ENCODE data around the gene RETN. TPM values are rescaled to one million over a fixed set of nuclear protein-coding genes. Genes with fewer than 3 reads are reported as not detected.

Gene RETN
- total and polyA plus RNA-seq, 5 donors from 2014 or later = not detected

DNA sequence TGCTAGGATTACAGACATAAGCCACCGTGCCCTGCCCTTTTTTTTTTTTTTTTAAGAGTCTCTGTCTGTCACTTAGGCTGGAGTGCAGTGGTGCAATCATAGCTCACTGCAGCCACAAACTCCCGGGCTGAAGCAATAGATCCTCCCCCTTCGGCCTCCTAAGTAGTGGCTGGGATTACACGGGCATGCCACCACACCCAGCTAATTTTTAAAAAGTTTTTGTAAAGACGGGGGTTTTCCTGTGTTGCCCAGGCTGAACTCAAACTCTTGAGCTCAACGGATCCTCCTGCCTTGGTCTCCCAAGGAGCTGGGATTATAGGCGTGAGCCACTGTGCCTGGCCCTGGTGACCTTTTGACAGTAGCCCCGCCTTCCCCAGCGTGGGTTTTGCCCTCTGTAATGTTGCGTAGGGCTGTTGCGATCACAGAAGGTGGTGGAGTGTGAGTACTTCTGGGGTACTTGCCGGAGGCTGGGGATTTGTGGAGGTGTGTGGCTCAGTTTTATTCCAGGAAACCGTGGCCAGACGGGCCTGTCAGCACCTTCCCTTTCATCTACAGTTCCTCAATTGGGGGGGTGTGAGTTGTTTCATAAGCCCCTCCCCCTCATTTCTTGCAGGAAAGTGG is 11.6 kb upstream of the RETN start:
- ATAC-seq (ENCODE audit: low read depth in 2 of 2) (peak in 1 of 2 donors; percentile 11), DNase-seq (peak in 1 of 3 donors; percentile 61)
- Mint-ChIP-seq H3K4me1 (peaks cover 7 to 28% (median 19%) of the 10 kb centered on the region in 4 donors), H3K27ac (peak overlapping the region; percentile 20 to 91 (median 20)), H3K9me3 (no peaks in the 10 kb centered on the region), H3K4me3 (peak overlapping the region in 3 of 4 donors; percentile 33 to 79 (median 56)), H3K27me3 (peaks cover 2% of the 10 kb centered on the region), H3K36me3 (no peaks in the 10 kb centered on the region)
- Histone ChIP-seq H3K9me3 (ENCODE audit: control insufficient read depth in 2 of 2, low read length in 2 of 2) (no peaks in the 10 kb centered on the region), H3K27ac (ENCODE audit: insufficient read depth, low read length, poor library complexity, severe bottlenecking) (no peak overlapping the region), H3K4me3 (ENCODE audit: low read depth, low read length) (no peak overlapping the region), H3K4me1 (ENCODE audit: control insufficient read depth, insufficient read depth, low read length, poor library complexity, severe bottlenecking) (peaks cover 16% of the 10 kb centered on the region), H3K27me3 (ENCODE audit: control insufficient read depth, insufficient read depth, low read length) (no peaks in the 10 kb centered on the region), H3K36me3 (ENCODE audit: control insufficient read depth, insufficient read depth, low read length) (no peaks in the 10 kb centered on the region)

DNA sequence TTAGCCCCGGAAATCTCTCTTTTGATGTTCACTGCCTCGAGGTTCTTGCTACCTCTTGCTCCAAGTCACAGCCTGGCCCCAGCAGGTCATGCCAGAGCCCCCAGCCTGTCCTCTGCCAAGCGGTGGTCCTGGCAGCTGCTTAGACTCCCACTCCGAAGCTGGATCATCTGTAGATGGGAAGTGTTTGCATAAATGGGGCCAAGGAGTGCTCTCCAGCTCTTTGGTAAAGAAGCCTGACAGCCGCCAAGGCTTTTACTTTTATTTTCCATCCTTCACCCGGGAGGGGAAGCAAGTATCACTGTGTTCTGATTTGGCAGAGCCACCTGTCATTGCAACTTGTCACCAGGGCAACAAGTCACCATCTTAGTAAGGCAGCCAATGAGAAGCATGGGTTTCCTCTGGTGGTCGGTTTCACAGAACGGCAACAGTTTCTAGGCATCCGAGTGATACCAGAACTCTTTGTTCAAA is 10.6 kb upstream of the RETN start:
- H3K36me3 ChIP-seq (ENCODE audit: control insufficient read depth, insufficient read depth, low read length) = no peaks in the 10 kb centered on the region
- DNase-seq (peak; percentile 20 to 92 (median 63)), ATAC-seq (ENCODE audit: low read depth in 2 of 2) (peak; percentile 89 to 92)
- peaks cover 14% of the 10 kb centered on the region for H3K4me1 ChIP-seq (ENCODE audit: control insufficient read depth, insufficient read depth, low read length, poor library complexity, severe bottlenecking)
- Mint-ChIP-seq H3K9me3 (no peaks in the 10 kb centered on the region), H3K4me3 (peak overlapping the region; percentile 36 to 79 (median 78)), H3K27ac (peak overlapping the region; percentile 34 to 91 (median 53)), H3K4me1 (peaks cover 6 to 22% (median 14%) of the 10 kb centered on the region in 4 donors), H3K36me3 (no peaks in the 10 kb centered on the region), H3K27me3 (peaks cover 6% of the 10 kb centered on the region)
- H3K4me3 ChIP-seq (ENCODE audit: low read depth, low read length) = peak overlapping the region; percentile 52
- H3K27ac ChIP-seq (ENCODE audit: insufficient read depth, low read length, poor library complexity, severe bottlenecking) = peak overlapping the region; percentile 67
- H3K9me3 ChIP-seq (ENCODE audit: control insufficient read depth in 2 of 2, low read length in 2 of 2) = no peaks in the 10 kb centered on the region
- H3K27me3 ChIP-seq (ENCODE audit: control insufficient read depth, insufficient read depth, low read length) = no peaks in the 10 kb centered on the region

DNA sequence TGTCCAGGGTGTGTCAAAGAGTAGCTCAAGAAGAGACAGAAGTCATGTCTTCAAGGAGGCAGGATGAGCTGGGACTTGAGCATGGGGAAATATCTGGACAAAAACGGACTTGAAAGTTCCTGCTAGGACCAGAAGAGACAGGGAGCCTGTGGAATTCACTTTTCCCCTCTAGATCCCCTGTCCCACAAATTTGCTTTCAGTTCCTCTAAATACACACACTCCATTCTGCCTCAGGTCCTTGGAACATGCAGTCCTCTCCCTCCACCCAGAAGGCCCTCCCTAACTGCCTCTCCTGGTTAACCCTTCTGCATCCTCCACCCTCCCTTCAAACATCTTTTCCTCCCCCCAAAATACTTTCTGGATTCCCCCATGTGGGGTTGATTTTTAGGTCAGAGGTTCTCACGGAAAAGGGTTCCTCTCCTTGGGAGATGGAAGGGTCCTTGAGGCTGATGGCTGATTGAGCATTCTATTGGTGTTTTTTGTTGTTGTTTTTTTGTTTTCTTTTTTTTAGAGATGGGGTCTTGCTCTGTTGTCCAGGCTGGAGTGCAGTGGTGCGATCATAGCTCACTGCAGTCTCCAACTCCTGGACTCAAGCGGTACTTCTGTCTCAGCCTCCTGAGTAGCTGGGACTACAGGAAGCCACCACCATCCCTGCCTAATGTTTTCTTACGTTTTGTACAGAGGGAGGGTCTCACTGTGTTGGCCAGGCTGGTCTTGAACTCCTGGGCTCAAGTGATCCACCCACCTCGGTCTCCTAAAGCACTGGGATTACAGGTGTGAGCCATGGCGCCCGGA is 6.9 kb upstream of the RETN start:
- DNase-seq = no peak
- no peaks in the 10 kb centered on the region for H3K36me3 ChIP-seq (ENCODE audit: control insufficient read depth, insufficient read depth, low read length)
- H3K4me1 ChIP-seq (ENCODE audit: control insufficient read depth, insufficient read depth, low read length, poor library complexity, severe bottlenecking) = peaks cover 14% of the 10 kb centered on the region
- no peaks in the 10 kb centered on the region for H3K27me3 ChIP-seq (ENCODE audit: control insufficient read depth, insufficient read depth, low read length)
- Mint-ChIP-seq H3K4me1 (peaks cover 6 to 21% (median 12%) of the 10 kb centered on the region in 4 donors), H3K4me3 (peak overlapping the region in 1 of 4 donors; percentile 38), H3K27me3 (peaks cover 22% of the 10 kb centered on the region), H3K27ac (peak overlapping the region in 1 of 3 donors; percentile 64), H3K9me3 (no peaks in the 10 kb centered on the region), H3K36me3 (no peaks in the 10 kb centered on the region)
- no peak overlapping the region for H3K4me3 ChIP-seq (ENCODE audit: low read depth, low read length)
- no peak for ATAC-seq (ENCODE audit: low read depth in 2 of 2)
- H3K27ac ChIP-seq (ENCODE audit: insufficient read depth, low read length, poor library complexity, severe bottlenecking) = no peak overlapping the region
- no peaks in the 10 kb centered on the region for H3K9me3 ChIP-seq (ENCODE audit: control insufficient read depth in 2 of 2, low read length in 2 of 2)

- Mint-ChIP-seq H3K27ac (no peak overlapping the region), H3K9me3 (no peaks in the 10 kb centered on the region), H3K36me3 (no peaks in the 10 kb centered on the region), H3K4me3 (peak overlapping the region in 1 of 4 donors; percentile 69), H3K27me3 (peaks cover 25% of the 10 kb centered on the region), H3K4me1 (peaks cover 6 to 14% (median 8%) of the 10 kb centered on the region in 4 donors)
- Histone ChIP-seq H3K4me1 (ENCODE audit: control insufficient read depth, insufficient read depth, low read length, poor library complexity, severe bottlenecking) (peaks cover 7% of the 10 kb centered on the region), H3K4me3 (ENCODE audit: low read depth, low read length) (no peak overlapping the region), H3K9me3 (ENCODE audit: control insufficient read depth in 2 of 2, low read length in 2 of 2) (no peaks in the 10 kb centered on the region), H3K36me3 (ENCODE audit: control insufficient read depth, insufficient read depth, low read length) (no peaks in the 10 kb centered on the region), H3K27ac (ENCODE audit: insufficient read depth, low read length, poor library complexity, severe bottlenecking) (no peak overlapping the region), H3K27me3 (ENCODE audit: control insufficient read depth, insufficient read depth, low read length) (no peaks in the 10 kb centered on the region)
- DNase-seq (no peak), ATAC-seq (ENCODE audit: low read depth in 2 of 2) (no peak)
Observed at GRCh38 chr19:7662657-7663056, 6.2 kb upstream of the RETN start.

DNA sequence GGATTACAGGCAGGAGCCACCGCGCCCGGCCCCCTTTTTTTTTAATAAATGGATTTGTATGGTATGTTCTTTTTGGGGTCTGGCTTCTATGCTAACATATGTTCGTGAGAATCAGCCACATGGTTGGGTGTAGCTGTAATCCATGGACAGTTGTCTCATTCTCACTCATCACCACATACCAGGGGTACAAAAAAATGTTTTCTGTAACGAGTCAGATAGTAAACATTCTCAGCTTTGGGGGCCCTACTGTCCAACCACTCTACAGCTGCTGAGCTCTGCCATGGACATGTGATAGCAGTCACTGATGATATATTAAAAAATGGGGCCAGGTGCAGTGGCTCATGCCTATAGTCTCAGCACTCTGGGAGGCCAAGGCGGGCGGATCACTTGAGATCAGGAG is 5.1 kb upstream of the RETN start:
- ATAC-seq (ENCODE audit: low read depth in 2 of 2) (no peak), DNase-seq (no peak)
- H3K4me3 Mint-ChIP-seq = no peak overlapping the region
- H3K9me3 Mint-ChIP-seq = no peaks in the 10 kb centered on the region
- Histone ChIP-seq H3K36me3 (ENCODE audit: control insufficient read depth, insufficient read depth, low read length) (no peaks in the 10 kb centered on the region), H3K27me3 (ENCODE audit: control insufficient read depth, insufficient read depth, low read length) (no peaks in the 10 kb centered on the region), H3K4me3 (ENCODE audit: low read depth, low read length) (no peak overlapping the region), H3K9me3 (ENCODE audit: control insufficient read depth in 2 of 2, low read length in 2 of 2) (no peaks in the 10 kb centered on the region), H3K27ac (ENCODE audit: insufficient read depth, low read length, poor library complexity, severe bottlenecking) (no peak overlapping the region), H3K4me1 (ENCODE audit: control insufficient read depth, insufficient read depth, low read length, poor library complexity, severe bottlenecking) (no peaks in the 10 kb centered on the region)
- peaks cover 25% of the 10 kb centered on the region for H3K27me3 Mint-ChIP-seq
- H3K36me3 Mint-ChIP-seq = no peaks in the 10 kb centered on the region
- peaks cover 0 to 5% (median 0%) of the 10 kb centered on the region in 4 donors for H3K4me1 Mint-ChIP-seq
- H3K27ac Mint-ChIP-seq = peak overlapping the region in 1 of 3 donors; percentile 56

- Histone ChIP-seq H3K27ac (ENCODE audit: insufficient read depth, low read length, poor library complexity, severe bottlenecking) (no peak overlapping the region), H3K9me3 (ENCODE audit: control insufficient read depth in 2 of 2, low read length in 2 of 2) (no peaks in the 10 kb centered on the region), H3K27me3 (ENCODE audit: control insufficient read depth, insufficient read depth, low read length) (no peaks in the 10 kb centered on the region), H3K4me3 (ENCODE audit: low read depth, low read length) (no peak overlapping the region), H3K4me1 (ENCODE audit: control insufficient read depth, insufficient read depth, low read length, poor library complexity, severe bottlenecking) (peaks cover under 1% of the 10 kb centered on the region), H3K36me3 (ENCODE audit: control insufficient read depth, insufficient read depth, low read length) (no peaks in the 10 kb centered on the region)
- Mint-ChIP-seq H3K9me3 (no peaks in the 10 kb centered on the region), H3K4me1 (peaks cover 0 to under 1% (median under 1%) of the 10 kb centered on the region in 4 donors), H3K4me3 (no peak overlapping the region), H3K27me3 (peaks cover 29% of the 10 kb centered on the region), H3K36me3 (no peaks in the 10 kb centered on the region), H3K27ac (no peak overlapping the region)
- DNase-seq = no peak
- ATAC-seq (ENCODE audit: low read depth in 2 of 2) = no peak
Observed at GRCh38 chr19:7665076-7665475, 3.8 kb upstream of the RETN start.

- DNase-seq (no peak), ATAC-seq (ENCODE audit: low read depth in 2 of 2) (no peak)
- Mint-ChIP-seq H3K9me3 (no peaks in the 10 kb centered on the region), H3K4me3 (peak overlapping the region in 1 of 4 donors; percentile 15), H3K27me3 (peaks cover 54% of the 10 kb centered on the region), H3K27ac (no peak overlapping the region), H3K4me1 (peaks cover 2 to 11% (median 5%) of the 10 kb centered on the region in 4 donors), H3K36me3 (no peaks in the 10 kb centered on the region)
- no peaks in the 10 kb centered on the region for H3K9me3 ChIP-seq (ENCODE audit: control insufficient read depth in 2 of 2, low read length in 2 of 2)
- H3K4me3 ChIP-seq (ENCODE audit: low read depth, low read length) = no peak overlapping the region
- H3K4me1 ChIP-seq (ENCODE audit: control insufficient read depth, insufficient read depth, low read length, poor library complexity, severe bottlenecking) = peaks cover 3% of the 10 kb centered on the region
- H3K27me3 ChIP-seq (ENCODE audit: control insufficient read depth, insufficient read depth, low read length) = no peaks in the 10 kb centered on the region
- H3K36me3 ChIP-seq (ENCODE audit: control insufficient read depth, insufficient read depth, low read length) = no peaks in the 10 kb centered on the region
- no peak overlapping the region for H3K27ac ChIP-seq (ENCODE audit: insufficient read depth, low read length, poor library complexity, severe bottlenecking)
Observed at GRCh38 chr19:7669641-7670040, 792 bp downstream of the RETN start.

All from CD4-positive, CD25-positive, alpha-beta regulatory T cell (primary cell).